ENCODE results near the gene PEAR1.

Gene PEAR1

DNA sequence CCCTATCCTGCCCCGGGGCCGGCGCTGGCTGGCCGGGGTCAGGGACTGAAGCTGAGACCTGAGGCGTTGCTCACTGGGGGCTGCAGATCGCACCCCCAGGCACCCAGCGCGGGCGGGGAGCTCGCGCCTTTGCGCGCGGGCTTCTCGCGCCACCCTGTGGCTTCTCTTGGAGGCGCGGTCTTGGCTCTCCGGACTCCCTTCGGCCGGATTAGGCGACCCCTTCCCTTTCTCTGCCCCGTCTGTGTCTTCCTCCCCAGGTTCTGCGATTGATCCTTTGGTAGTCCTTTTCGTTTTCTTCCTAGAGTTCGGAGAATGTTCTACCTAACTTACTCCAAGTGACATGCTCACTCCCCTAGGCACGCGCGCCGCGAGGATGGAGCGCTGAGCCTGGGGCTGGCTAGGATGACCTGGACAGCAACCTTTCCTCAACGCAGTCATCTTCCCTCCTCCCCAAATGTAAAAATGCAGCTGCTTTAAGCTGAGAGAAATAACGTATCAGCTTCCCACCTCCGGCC lies 33.3 kb upstream of the PEAR1 start:
- DNase-seq = peak; percentile 83

DNA sequence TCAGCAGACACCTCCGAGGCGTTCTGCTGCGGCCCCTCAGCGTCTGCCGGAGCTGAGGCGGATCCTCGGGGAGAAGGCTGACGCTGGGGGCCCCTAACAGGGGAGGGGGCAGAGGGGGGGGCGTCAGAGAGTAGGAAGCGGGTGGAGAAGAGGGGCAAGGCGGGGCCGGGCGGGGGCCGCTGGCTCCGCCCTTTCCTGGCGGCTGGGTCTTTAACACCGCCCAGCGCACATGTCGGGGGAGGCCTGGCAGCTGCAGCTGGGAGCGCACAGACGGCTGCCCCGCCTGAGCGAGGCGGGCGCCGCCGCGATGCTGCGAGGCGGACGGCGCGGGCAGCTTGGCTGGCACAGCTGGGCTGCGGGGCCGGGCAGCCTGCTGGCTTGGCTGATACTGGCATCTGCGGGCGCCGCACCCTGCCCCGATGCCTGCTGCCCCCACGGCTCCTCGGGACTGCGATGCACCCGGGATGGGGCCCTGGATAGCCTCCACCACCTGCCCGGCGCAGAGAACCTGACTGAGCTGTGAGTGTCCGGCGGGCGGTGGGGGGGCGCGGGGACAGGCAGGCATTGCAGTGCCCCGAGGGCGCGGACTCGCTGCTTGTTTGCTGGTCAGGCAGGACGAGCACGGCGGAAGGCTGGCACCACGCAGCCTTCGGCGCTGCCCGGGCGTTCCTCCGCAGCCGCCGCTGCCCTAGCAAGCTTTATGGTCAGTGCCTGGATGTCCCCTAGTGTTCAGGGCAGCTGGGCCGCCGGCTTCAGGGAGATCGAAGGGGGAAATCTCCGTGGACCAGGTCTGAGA lies 32.7 kb upstream of the PEAR1 start, which contains the start of gene NTRK1:
Gene NTRK1 (plus strand): TSS at position 238 of the 796 bp plus-strand sequence. CDS start 70 bp downstream, at position 308.
- DNase-seq = peak; percentile 74

DNA sequence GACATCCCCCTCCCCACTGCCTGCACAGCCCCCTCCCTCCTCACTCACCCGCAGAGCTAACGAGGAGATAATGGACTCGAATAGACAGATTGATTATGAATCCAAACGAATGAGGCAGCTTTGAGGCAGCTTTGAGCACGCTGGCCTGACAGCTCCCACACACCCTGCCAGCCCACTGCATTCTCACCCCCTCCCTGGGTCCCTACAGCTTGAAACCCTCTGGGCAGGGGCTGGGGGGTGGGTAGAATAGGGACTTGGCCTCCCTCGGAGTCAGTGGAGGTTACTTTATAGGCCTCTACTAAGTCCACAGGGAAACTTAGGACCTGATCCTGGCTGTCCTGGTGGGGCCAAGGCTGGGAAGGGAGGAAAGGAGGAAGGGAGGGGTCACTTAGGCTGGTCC lies 30.9 kb upstream of the PEAR1 start:
- DNase-seq = no peak

DNA sequence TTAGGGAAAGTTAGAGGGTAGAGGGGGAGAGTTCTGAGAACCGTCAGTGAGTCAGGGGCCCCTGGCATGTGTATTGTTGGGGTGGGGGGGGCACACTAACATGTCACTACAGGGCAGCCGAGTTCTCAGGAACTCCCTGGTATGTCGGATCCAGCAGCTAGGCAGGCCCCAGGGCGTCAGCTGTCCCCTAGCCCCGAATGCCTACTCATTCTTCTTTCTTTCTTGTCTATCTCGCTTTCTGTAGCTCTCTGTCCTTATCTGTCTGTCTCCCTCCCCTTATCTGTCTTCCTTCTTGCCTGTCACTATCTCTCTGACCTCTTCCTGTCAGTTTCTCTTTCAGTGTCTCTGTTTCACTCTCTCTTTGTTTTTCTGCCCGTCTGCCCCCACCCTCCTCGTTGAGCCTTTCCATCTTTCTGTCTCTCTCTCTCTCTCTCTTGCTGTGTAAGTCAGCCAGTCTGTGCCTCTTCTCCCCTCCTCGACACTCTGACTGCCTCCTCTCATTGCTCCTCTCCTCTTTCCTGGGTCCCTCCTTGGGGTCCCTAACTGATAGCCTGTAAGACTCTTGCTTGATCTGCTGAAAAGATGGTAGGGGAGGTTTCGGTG lies 30.4 kb upstream of the PEAR1 start:
- DNase-seq = peak; percentile 72

DNA sequence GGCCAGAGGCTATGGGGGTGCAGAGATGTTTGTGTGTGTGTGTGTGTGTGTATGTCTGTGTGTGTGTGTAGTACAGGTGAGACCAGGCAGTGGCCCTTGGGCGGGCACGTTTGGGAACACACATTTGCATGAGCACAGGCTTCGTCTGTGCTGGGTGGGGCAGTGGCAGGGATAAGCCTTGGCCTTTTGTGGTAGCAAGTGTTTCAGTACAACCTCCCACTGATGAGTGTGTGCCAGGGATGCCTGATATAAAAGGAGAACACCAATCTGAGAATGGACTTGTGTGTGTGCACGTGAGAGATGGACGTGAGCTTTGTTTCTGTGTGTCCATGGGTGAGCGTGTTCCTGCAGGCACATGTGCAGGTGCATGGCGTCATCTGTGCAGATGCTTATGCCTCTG lies 29.9 kb upstream of the PEAR1 start:
- DNase-seq = no peak

DNA sequence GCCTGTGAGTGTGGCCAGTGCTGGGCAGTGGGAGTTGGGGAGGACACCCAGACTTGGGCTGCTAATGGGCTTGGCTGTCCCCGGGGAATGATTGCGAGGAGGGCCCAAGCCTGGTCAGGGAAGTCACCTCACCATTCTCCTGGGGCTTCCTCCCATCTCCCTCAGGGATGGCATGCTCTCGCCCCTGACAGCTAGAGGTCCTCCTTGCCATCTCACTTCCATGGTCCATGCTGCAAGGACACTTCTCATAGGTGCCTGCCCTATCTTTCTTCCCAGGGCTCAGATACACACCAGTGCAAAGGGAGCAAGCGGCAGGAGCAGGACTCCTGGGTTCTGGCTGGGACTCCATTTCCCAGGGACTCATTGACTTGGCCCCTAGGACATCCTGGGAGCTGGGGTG lies 28.7 kb upstream of the PEAR1 start:
- DNase-seq = no peak

DNA sequence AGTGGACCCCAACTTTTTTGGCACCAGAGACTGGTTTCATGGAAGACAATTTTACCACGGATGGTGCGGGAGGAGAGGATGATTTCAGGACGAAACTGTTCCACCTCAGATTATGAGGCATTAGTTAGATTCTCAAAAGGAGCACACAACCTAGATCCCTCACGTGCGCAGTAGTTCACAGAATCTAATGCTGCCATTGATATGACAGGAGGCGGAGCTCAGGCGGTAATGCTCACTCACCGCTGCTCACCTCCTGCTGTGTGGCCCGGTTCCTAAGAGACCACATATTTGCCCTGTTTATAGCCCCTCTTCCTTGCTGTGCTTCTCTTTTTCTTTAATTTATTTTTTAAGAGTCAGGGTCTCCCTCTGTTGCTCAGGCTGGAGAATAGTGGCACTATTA lies 28.3 kb upstream of the PEAR1 start:
- DNase-seq = no peak

DNA sequence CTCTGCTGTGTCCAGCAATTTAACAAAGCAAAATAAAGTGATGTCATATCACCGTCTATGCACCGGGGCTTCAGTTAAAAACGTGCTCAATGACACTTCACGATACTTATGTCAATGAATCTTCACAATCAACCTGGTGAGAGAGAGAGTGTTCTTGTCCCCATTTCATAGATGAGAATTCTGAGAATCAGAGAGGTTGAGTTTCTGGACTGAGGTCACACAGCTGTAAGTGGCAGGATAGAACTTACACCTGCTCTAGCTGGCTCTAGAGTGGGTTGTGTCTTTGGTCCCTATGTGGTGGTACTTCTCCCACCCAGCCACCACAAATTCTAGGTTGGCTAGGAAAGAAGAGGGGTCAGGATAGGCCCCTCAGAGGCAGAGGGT lies 27.7 kb upstream of the PEAR1 start:
- no peak for DNase-seq

DNA sequence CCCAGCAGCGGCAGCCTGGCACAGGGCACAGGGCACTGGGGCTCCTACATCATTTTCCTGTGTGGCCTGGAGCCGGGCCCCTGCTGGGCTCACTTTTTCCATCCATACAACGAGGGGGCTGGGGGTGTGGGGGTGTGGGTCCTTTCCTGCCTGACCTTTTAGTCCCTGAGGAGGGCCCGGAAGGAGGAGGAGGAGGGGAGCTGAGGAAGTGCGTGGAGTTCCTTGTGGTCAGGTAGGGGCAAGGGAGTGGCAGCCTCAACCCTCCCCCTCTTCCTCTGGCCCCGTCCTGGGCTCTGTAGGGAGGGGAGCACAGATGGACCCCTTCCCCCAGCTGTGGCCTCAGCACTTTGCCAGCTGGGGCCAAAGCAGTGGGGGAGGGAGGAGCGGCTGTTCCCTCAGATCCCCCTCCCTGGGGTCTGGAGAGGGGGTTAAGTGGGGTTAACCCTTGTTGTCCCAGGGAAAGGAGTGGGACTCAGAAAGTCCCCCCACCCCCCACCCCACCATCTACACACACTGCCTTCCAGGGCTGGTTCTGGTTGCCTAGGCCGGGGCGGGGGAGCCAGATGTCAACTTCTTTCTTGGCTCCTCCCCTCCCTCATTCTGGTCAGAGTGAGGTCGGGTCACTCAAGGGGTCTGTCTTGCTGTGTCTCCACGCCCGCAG lies 27.1 kb upstream of the PEAR1 start:
- DNase-seq = no peak

DNA sequence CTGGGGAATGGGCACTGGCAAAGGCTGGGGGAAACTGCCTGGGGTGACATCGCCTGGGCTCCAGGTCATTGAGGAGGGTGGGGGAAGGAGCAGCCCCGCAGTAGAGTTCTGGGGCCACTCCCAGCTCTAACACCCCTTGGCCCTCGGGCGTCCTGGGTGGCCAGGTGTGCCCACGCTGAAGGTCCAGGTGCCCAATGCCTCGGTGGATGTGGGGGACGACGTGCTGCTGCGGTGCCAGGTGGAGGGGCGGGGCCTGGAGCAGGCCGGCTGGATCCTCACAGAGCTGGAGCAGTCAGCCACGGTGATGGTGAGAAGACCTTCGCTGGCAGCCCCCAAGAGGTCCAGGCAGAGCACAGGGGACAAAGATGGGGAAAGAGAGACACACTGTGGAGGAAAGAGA lies 25.2 kb upstream of the PEAR1 start:
- DNase-seq = no peak

DNA sequence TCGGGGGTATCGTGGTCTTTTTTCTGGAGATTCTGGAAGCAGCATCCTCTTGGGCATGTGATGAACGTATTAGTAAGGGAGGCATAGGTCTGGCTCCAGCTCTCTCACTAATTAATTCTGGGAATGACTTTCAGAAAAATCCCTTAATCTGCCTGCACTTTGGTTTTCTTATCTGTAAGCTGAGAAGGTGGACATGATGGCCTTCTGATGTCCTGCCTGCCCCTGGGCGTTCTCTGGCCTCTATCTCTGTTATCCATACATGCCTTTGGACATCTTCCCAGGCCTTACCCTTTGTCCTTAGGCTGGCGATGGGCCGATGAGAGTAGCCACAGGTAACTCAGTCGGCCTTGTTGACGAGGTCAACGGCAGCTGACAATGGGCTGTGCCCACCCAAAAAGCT lies 24.1 kb upstream of the PEAR1 start:
- no peak for DNase-seq

DNA sequence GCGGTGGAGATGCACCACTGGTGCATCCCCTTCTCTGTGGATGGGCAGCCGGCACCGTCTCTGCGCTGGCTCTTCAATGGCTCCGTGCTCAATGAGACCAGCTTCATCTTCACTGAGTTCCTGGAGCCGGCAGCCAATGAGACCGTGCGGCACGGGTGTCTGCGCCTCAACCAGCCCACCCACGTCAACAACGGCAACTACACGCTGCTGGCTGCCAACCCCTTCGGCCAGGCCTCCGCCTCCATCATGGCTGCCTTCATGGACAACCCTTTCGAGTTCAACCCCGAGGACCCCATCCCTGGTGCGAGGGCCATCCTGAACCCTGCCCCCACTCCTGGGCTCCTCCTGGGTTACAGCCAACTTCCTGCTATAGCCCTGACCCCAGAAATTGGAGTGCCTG lies 19.9 kb upstream of the PEAR1 start:
- DNase-seq = no peak

DNA sequence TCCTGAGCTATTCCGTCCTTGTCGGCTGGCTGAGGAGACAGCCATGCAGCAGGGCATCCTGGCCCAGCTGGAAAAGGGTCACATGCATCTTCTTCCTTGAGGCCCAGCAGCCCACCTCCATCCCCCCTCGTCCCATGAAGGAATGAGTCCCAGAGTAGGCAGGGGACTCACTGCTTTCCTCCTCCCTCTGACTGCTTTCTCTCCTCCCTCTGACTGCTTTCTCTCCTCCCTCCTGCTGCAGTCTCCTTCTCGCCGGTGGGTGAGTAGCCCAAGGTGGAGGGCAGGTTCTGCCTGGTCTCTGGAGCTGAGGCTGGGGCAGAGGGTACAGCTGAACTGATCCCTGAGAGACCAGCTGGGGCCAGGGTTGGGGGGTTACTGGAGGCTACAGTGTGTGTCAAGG lies 19.4 kb upstream of the PEAR1 start:
- DNase-seq = no peak

DNA sequence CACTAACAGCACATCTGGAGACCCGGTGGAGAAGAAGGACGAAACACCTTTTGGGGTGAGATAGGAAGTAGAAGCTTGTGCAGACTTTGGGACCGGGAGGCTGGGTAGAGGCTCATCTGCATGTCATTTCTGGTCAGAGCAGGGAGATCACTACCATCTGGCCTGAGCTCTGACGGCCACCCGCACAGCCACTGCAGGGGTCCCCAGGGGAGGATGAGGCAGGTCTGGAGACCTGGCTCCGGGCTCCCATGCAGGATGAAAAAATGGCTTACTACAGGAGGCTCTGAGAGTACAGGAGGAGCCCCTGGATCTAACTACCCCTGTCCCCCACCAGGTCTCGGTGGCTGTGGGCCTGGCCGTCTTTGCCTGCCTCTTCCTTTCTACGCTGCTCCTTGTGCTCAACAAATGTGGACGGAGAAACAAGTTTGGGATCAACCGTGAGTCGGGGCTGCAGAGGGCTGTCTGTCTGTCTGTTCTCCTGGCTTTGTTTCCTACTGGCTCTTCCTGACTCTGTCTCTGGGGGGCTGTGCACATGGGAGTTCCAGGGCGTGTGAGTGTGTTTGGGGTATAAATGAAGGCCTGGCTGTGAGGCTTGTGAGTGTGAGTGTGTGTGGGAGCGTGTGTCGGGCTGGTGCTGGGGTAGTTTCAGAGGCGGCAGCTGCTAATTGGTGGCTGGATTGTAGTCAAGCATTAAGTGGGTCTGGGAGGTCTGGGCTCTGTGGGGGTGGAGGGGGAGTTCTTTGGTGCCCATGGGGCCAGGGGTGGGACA lies 18.8 kb upstream of the PEAR1 start:
- no peak for DNase-seq

DNA sequence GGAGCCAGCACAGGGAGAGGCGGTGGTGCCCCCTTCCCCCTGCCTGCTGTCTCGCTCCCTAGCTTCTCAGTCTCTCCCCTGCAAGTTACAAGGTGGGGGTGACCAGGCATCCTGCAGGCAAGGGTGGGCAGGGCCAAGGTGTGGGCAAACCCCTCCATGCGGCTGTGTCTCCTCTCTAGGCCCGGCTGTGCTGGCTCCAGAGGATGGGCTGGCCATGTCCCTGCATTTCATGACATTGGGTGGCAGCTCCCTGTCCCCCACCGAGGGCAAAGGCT lies 18.2 kb upstream of the PEAR1 start:
- DNase-seq = no peak

DNA sequence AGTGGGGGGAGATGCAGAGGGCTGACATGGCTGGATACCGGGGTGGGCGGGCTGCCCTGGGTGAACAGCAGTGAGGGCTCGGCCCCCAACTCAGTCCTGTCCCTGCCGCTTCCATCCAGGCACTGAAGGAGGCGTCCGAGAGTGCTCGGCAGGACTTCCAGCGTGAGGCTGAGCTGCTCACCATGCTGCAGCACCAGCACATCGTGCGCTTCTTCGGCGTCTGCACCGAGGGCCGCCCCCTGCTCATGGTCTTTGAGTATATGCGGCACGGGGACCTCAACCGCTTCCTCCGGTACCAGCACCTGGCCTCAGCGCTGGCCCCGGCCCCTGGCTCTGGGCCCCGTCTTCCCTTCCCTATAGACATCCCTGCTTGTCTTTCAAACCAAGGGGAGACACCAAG lies 17.2 kb upstream of the PEAR1 start:
- no peak for DNase-seq

DNA sequence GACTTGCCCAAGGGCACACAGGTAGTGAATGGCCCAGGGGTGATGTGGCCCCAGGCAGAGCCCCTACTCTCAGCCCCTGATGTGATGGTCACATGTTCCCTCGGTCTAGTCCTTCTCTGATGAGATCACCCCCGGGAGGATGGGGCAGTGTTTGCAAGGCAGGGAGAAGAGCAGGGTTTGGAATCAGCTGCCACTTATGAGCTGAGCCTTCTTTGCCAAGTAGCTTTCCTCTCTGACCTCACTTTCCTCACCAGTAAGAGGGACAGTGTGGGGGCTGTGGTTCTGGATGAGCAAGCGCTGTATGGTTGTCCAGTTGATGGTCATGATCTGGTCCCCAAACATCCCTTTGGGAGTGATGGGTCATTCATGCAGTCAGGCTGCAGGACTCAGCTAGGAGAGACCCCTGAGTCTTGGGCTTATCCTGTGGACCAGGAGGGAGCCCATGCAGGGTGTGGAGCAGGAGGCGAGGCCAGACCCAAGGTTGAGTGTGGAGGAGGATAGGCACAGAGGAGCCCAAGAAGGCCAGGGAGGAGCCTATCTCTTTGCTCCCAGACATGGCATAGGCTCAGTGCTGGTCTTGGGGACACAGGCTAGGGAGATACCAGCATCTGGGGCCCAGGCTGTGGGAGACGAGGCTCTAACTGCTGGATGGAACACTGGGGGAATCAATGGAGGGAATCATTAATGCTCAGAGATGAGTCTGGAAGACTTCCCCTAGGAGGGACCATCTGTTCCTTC lies 15.9 kb upstream of the PEAR1 start:
- no peak for DNase-seq

DNA sequence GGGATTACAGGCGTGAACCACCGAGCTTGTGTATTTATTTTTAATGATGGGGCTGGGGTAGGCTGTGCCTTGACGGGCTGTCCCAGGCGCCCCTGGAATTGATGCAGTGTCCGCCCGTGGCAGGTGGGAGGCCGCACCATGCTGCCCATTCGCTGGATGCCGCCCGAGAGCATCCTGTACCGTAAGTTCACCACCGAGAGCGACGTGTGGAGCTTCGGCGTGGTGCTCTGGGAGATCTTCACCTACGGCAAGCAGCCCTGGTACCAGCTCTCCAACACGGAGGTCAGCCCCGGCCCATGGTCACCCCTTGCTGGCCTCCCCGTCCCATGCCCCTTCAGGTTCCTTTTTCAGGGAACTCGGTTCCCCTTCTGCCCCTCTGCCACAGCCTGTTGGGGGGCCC lies 13.6 kb upstream of the PEAR1 start:
- DNase-seq = no peak

DNA sequence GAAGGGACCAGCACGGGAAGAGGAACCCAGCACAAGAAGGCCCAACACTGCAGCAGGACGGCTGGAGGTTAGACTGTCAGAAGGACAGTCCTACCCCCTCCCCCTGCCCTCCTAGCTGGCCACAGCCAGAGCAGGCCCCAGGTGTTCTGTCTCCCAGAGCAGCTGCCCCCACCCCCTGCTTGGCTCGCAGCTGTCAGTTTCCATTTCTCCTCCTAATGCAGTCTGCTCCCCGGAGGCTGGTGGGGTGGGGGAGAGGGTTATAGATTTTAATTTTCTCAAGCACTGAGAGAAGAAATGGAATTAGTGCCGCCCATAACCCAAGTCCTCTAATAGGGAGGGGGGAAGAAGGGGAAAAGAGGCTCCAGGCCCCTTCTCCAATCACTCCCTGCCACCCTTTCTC lies 13.0 kb upstream of the PEAR1 start:
- no peak for DNase-seq

DNA sequence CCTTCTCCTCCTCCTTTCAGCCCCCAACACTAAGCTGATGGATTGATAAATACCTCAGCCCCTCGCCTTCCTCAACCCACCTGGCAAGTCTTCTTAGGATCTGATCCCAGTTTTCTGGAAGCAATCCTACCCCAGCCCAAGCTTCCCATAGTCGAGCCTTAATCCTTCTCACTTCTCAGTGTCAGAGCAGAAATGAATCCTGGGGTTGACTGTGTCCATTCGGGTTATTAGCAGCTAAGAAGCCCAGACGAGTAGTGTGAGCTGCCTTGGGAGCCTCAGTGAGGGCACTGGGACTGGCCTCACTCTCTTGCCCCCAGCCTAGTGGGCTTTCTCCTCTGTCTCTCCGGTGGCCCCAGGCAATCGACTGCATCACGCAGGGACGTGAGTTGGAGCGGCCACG lies 12.4 kb upstream of the PEAR1 start:
- DNase-seq = no peak

DNA sequence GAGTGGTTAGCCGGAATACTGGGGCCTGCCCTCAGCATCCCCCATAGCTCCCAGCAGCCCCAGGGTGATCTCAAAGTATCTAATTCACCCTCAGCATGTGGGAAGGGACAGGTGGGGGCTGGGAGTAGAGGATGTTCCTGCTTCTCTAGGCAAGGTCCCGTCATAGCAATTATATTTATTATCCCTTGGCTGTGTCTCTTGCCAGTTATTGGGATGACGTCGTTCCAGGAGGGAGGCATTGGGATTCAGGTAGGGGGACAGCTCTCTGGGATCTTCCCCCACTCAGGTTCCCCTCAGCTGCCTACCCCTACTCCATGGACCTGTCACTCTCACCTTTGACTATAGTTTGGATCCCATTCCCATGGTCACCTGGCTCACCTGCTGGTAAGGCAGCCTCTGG lies 11.9 kb upstream of the PEAR1 start:
- no peak for DNase-seq

DNA sequence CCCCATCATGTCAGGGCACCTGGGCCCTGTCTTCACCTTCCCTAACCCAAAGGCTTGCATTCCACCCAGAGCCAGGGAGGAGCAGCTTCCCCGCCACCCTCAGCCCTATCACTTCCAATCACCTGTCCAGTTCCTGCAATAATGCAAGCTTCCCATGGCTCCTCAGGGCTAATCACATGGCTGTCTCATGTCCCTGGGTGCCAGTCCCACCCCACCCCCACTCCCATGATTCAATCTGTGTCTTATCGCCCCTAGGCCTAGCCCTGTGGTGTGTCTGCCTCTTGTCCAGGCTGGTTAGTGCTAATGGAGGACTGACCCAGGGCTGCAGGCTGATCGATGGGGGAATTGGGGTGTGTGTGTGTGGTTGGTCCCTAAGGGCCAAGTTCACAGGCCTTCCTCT lies 11.0 kb upstream of the PEAR1 start:
- no peak for DNase-seq

DNA sequence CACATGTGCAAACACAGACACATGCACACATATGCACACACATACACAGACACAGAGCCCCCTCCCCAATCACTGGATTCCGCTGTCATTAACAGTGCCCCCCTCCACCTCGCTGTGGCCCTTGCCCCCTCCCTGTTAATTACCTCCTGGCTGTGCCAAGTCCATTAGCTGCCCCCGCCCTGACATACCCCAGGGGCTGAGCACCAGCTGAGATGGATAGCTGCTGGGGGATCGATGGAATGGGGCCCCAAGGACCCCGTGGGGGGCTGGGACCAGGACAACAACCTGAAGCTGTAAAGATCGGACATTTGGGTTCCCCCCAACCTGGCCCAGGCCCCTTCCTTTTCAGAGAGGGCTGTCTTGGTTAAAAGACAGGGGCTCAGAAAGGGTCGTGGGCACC lies 9.6 kb upstream of the PEAR1 start:
- DNase-seq = no peak

Measured in activated CD8-positive, alpha-beta memory T cell treated with anti-CD3 and anti-CD28 coated beads, Interleukin-2, amount 50 U/mL, for 48 hours (primary cell).